GM21529 (cell line): ENCODE data around the gene C19orf81.

Experiments
- ATAC-seq: cut with Tn5 transposase; IDR thresholded peaks from one replicate; pipeline ENCODE4 v1.9.1; 2021; ENCODE audit not compliant: unreplicated experiment

C19orf81 gene

GRCh38 chr19:50629194-50629593, 20.1 kb upstream of the C19orf81 start:
- ATAC-seq: no peak

- no peak for ATAC-seq
These were observed 19.4 kb upstream of the C19orf81 start for GRCh38 chr19:50629801-50630200.

- no peak for ATAC-seq
These were observed 17.0 kb upstream of the C19orf81 start for GRCh38 chr19:50632151-50632835.

- ATAC-seq: no peak
These were observed 15.9 kb upstream of the C19orf81 start for GRCh38 chr19:50633359-50633758.

- no peak for ATAC-seq
These were observed 15.3 kb upstream of the C19orf81 start for GRCh38 chr19:50633973-50634372.

- ATAC-seq: no peak
These were observed 12.7 kb upstream of the C19orf81 start for GRCh38 chr19:50636317-50637085.

GRCh38 chr19:50638600-50638999, 10.6 kb upstream of the C19orf81 start:
- no peak for ATAC-seq

- ATAC-seq: no peak
These were observed 9.8 kb upstream of the C19orf81 start, which contains the start of gene SYT3 for GRCh38 chr19:50639121-50640112. Gene SYT3 (minus strand): TSS chr19:50639881. CDS start chr19:50637411, 2,470 bp downstream.

- no peak for ATAC-seq
These were observed 8.9 kb upstream of the C19orf81 start for GRCh38 chr19:50640368-50640767.

GRCh38 chr19:50644315-50644915, 4.8 kb upstream of the C19orf81 start:
- no peak for ATAC-seq

GRCh38 chr19:50645107-50645506, 4.1 kb upstream of the C19orf81 start:
- no peak for ATAC-seq

- ATAC-seq: no peak
These were observed 3.0 kb upstream of the C19orf81 start for GRCh38 chr19:50646074-50646807.

GRCh38 chr19:50647879-50648615, 1.2 kb upstream of the C19orf81 start:
- no peak for ATAC-seq

- ATAC-seq: no peak
These were observed 586 bp upstream of the C19orf81 start for GRCh38 chr19:50648659-50649058.

GRCh38 chr19:50651174-50651573, 1.9 kb downstream of the C19orf81 start:
- ATAC-seq: no peak

- no peak for ATAC-seq
These were observed 3.5 kb downstream of the C19orf81 start for GRCh38 chr19:50652722-50653121.

GRCh38 chr19:50654882-50655281, 5.6 kb downstream of the C19orf81 start:
- no peak for ATAC-seq

- no peak for ATAC-seq
These were observed 8.0 kb downstream of the C19orf81 start for GRCh38 chr19:50657222-50657669.

GRCh38 chr19:50657712-50658440, 8.6 kb downstream of the C19orf81 start:
- ATAC-seq: no peak
